ENCODE results near the gene CEP57L1. TPM values are rescaled to one million over a fixed set of nuclear protein-coding genes. Genes with fewer than 3 reads are reported as not detected.
A peak's percentile ranks its signal among the peaks of the same experiment; 100 is the strongest.

The CEP57L1 gene
- total and polyA plus RNA-seq, 4 donors = 3.8 to 22.1 (median 10.2) TPM

DNA sequence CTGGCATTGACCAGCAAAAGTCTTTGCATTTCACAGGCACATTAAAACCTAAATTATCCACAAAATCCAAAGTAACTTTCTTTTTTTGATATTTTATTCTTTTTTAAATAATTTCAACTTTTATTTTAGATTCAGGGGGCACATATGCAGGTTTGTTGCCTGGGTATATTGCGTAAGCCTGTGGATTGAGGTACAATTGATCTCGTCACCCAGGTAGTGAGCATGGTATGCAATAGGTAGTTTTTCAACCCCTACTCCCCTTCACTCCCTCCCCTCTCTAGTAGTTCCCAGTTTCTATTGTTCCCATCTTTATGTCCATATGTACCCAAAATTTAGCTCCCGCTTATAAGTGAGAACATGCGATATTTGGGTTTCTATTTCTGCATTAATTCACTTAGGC lies 97.6 kb downstream of the CEP57L1 start:
- no peaks in the 10 kb centered on the region for H3K36me3 ChIP-seq (ENCODE audit: control insufficient read depth in 4 of 4, insufficient read depth in 3 of 4, low read depth in 1 of 4, low read length in 3 of 4)
- H3K9ac ChIP-seq (ENCODE audit: low read depth in 1 of 2, low read length in 2 of 2) = no peak overlapping the region
- H3K4me3 ChIP-seq (ENCODE audit: low read depth in 1 of 3, low read length in 3 of 3) = no peak overlapping the region
- H3K27me3 ChIP-seq (ENCODE audit: control insufficient read depth in 4 of 4, insufficient read depth in 4 of 4, low read length in 3 of 4) = no peaks in the 10 kb centered on the region
- no peak overlapping the region for H3K27ac ChIP-seq (ENCODE audit: low read depth in 1 of 2, low read length in 2 of 2)
- no peak for TF ChIP-seq FOXA2 (IDR thresholded peaks at IDR 0.05)
- no peak for TF ChIP-seq FOXA1 (IDR thresholded peaks at IDR 0.05)
- TF ChIP-seq, protein P1, sequence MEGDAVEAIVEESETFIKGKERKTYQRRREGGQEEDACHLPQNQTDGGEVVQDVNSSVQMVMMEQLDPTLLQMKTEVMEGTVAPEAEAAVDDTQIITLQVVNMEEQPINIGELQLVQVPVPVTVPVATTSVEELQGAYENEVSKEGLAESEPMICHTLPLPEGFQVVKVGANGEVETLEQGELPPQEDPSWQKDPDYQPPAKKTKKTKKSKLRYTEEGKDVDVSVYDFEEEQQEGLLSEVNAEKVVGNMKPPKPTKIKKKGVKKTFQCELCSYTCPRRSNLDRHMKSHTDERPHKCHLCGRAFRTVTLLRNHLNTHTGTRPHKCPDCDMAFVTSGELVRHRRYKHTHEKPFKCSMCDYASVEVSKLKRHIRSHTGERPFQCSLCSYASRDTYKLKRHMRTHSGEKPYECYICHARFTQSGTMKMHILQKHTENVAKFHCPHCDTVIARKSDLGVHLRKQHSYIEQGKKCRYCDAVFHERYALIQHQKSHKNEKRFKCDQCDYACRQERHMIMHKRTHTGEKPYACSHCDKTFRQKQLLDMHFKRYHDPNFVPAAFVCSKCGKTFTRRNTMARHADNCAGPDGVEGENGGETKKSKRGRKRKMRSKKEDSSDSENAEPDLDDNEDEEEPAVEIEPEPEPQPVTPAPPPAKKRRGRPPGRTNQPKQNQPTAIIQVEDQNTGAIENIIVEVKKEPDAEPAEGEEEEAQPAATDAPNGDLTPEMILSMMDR (IDR thresholded peaks at IDR 0.05; ENCODE audit: low read depth, low read length, missing input control) = no peak
- TF ChIP-seq, protein P2, sequence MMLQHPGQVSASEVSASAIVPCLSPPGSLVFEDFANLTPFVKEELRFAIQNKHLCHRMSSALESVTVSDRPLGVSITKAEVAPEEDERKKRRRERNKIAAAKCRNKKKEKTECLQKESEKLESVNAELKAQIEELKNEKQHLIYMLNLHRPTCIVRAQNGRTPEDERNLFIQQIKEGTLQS (IDR thresholded peaks at IDR 0.05) = no peak
- H3K4me1 ChIP-seq (ENCODE audit: control insufficient read depth in 4 of 4, insufficient read depth in 4 of 4, low read length in 3 of 4) = peaks cover 0 to 21% (median 15%) of the 10 kb centered on the region in 4 donors
- WGBS = 97% methylated on average over 4 of the region's 4 CpGs
- no peaks in the 10 kb centered on the region for H3K9me3 ChIP-seq (ENCODE audit: control insufficient read depth in 4 of 4, low read length in 3 of 4)
- DNase-seq (ENCODE audit: low spot score) = no peak

DNA sequence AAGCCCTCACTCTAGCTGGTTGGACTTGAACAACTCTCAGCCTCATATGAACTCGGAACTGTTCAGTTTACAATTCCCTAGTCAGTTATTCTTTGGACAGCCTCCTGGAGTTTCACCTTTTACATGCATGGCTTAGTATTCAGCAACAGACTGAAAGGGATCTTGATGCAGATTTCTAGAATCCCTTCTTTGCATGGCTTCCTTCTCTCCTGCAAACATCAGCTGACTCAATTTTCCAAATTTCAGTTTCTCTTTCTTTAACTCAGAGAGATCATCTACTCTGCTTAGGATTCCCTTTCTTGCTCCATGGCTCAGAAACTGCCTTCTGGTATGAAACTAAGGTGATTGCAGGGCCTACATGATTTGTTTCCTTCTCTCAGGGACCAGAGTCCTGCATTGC lies 99.6 kb downstream of the CEP57L1 start:
- peaks cover 0 to 21% (median 14%) of the 10 kb centered on the region in 4 donors for H3K4me1 ChIP-seq (ENCODE audit: control insufficient read depth in 4 of 4, insufficient read depth in 4 of 4, low read length in 3 of 4)
- TF ChIP-seq, protein P3, sequence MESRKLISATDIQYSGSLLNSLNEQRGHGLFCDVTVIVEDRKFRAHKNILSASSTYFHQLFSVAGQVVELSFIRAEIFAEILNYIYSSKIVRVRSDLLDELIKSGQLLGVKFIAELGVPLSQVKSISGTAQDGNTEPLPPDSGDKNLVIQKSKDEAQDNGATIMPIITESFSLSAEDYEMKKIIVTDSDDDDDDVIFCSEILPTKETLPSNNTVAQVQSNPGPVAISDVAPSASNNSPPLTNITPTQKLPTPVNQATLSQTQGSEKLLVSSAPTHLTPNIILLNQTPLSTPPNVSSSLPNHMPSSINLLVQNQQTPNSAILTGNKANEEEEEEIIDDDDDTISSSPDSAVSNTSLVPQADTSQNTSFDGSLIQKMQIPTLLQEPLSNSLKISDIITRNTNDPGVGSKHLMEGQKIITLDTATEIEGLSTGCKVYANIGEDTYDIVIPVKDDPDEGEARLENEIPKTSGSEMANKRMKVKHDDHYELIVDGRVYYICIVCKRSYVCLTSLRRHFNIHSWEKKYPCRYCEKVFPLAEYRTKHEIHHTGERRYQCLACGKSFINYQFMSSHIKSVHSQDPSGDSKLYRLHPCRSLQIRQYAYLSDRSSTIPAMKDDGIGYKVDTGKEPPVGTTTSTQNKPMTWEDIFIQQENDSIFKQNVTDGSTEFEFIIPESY (IDR thresholded peaks at IDR 0.05) = no peak
- TF ChIP-seq HNF4A (conservative IDR thresholded peaks at IDR 0.05) (peak; percentile 25 to 39), JUND (IDR thresholded peaks at IDR 0.05) (no peak), RAD21 (IDR thresholded peaks at IDR 0.05) (peak; percentile 18 to 29), SP1 (IDR thresholded peaks at IDR 0.05) (peak; percentile 43), RXRA (IDR thresholded peaks at IDR 0.05) (peak; percentile 63 to 67)
- peak overlapping the region; percentile 51 to 56 for H3K27ac ChIP-seq (ENCODE audit: low read depth in 1 of 2, low read length in 2 of 2)
- 36% methylated on average over 1 of the region's 1 CpG for WGBS
- H3K36me3 ChIP-seq (ENCODE audit: control insufficient read depth in 4 of 4, insufficient read depth in 3 of 4, low read depth in 1 of 4, low read length in 3 of 4) = no peaks in the 10 kb centered on the region
- no peaks in the 10 kb centered on the region for H3K27me3 ChIP-seq (ENCODE audit: control insufficient read depth in 4 of 4, insufficient read depth in 4 of 4, low read length in 3 of 4)
- no peaks in the 10 kb centered on the region for H3K9me3 ChIP-seq (ENCODE audit: control insufficient read depth in 4 of 4, low read length in 3 of 4)
- H3K9ac ChIP-seq (ENCODE audit: low read depth in 1 of 2, low read length in 2 of 2) = peak overlapping the region in 1 of 2 donors; percentile 63
- no peak for DNase-seq (ENCODE audit: low spot score)
- no peak overlapping the region for H3K4me3 ChIP-seq (ENCODE audit: low read depth in 1 of 3, low read length in 3 of 3)

DNA sequence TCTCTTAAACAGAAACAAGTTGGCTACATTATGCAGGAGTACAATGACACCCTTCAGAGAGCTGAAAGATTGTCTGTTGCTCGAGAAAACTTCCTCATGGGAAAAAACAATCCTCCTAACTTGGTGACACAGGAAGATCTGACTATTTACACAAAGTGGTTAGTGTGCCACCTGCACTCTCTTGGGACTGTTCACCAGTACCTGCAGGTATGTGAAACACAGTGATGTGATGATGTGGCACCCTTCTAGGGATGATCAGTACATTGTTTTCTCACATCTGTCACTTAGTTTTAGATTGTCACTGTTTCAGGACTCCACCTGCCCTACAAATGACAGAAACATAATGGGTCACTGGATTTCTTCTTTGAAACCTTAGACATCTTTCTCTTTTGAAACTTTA lies 101.8 kb downstream of the CEP57L1 start:
- WGBS = 68% methylated on average over 1 of the region's 1 CpG
- Histone ChIP-seq H3K27ac (ENCODE audit: low read depth in 1 of 2, low read length in 2 of 2) (no peak overlapping the region), H3K36me3 (ENCODE audit: control insufficient read depth in 4 of 4, insufficient read depth in 3 of 4, low read depth in 1 of 4, low read length in 3 of 4) (no peaks in the 10 kb centered on the region), H3K27me3 (ENCODE audit: control insufficient read depth in 4 of 4, insufficient read depth in 4 of 4, low read length in 3 of 4) (no peaks in the 10 kb centered on the region), H3K4me1 (ENCODE audit: control insufficient read depth in 4 of 4, insufficient read depth in 4 of 4, low read length in 3 of 4) (peaks cover 0 to 21% (median 14%) of the 10 kb centered on the region in 4 donors), H3K4me3 (ENCODE audit: low read depth in 1 of 3, low read length in 3 of 3) (no peak overlapping the region), H3K9ac (ENCODE audit: low read depth in 1 of 2, low read length in 2 of 2) (no peak overlapping the region), H3K9me3 (ENCODE audit: control insufficient read depth in 4 of 4, low read length in 3 of 4) (no peaks in the 10 kb centered on the region)
- TF ChIP-seq HNF4G (IDR thresholded peaks at IDR 0.05) = no peak
- TF ChIP-seq, protein P4, sequence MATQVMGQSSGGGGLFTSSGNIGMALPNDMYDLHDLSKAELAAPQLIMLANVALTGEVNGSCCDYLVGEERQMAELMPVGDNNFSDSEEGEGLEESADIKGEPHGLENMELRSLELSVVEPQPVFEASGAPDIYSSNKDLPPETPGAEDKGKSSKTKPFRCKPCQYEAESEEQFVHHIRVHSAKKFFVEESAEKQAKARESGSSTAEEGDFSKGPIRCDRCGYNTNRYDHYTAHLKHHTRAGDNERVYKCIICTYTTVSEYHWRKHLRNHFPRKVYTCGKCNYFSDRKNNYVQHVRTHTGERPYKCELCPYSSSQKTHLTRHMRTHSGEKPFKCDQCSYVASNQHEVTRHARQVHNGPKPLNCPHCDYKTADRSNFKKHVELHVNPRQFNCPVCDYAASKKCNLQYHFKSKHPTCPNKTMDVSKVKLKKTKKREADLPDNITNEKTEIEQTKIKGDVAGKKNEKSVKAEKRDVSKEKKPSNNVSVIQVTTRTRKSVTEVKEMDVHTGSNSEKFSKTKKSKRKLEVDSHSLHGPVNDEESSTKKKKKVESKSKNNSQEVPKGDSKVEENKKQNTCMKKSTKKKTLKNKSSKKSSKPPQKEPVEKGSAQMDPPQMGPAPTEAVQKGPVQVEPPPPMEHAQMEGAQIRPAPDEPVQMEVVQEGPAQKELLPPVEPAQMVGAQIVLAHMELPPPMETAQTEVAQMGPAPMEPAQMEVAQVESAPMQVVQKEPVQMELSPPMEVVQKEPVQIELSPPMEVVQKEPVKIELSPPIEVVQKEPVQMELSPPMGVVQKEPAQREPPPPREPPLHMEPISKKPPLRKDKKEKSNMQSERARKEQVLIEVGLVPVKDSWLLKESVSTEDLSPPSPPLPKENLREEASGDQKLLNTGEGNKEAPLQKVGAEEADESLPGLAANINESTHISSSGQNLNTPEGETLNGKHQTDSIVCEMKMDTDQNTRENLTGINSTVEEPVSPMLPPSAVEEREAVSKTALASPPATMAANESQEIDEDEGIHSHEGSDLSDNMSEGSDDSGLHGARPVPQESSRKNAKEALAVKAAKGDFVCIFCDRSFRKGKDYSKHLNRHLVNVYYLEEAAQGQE (IDR thresholded peaks at IDR 0.05) = no peak
- TF ChIP-seq, protein P5, sequence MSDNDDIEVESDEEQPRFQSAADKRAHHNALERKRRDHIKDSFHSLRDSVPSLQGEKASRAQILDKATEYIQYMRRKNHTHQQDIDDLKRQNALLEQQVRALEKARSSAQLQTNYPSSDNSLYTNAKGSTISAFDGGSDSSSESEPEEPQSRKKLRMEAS (IDR thresholded peaks at IDR 0.05) = no peak
- TF ChIP-seq NR2F2 (IDR thresholded peaks at IDR 0.05) = no peak
- no peak for TF ChIP-seq RXRA (IDR thresholded peaks at IDR 0.05)
- no peak for TF ChIP-seq GABPA (IDR thresholded peaks at IDR 0.05 in 1 of 2, conservative IDR thresholded peaks at IDR 0.05 in 1 of 2)
- TF ChIP-seq JUND (IDR thresholded peaks at IDR 0.05) = no peak
- no peak for TF ChIP-seq FOXA2 (IDR thresholded peaks at IDR 0.05)
- no peak for TF ChIP-seq HNF4A (conservative IDR thresholded peaks at IDR 0.05)
- TF ChIP-seq, protein P3 (IDR thresholded peaks at IDR 0.05) = no peak
- no peak for DNase-seq (ENCODE audit: low spot score)

Data from liver (tissue), 9 donors.